GM21619 (cell line): ENCODE results near the gene TEX53.

Source experiments
- ATAC-seq: cut with Tn5 transposase; IDR thresholded peaks from one replicate; pipeline ENCODE4 v1.9.1; 2021; ENCODE audit not compliant: unreplicated experiment

The TEX53 gene

DNA sequence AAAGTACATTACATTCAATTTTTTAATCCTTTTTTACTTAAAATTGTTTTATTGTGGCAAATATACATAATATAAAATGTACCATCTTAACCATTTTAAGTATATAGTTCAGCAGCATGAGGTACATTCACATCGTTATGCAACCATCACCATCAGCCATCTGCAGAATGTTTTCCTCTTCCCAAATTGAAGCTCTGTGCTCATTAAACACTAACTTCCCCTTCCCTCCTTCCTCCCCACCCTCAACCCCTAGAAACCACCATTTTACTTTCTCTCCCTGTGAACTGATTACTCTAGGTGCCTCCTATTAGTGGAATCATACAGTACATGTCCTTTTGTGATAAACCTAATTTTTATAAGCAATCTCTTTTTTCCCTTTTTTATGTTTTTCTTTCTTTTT is 15.6 kb downstream of the TEX53 start:
- ATAC-seq, result no peak

DNA sequence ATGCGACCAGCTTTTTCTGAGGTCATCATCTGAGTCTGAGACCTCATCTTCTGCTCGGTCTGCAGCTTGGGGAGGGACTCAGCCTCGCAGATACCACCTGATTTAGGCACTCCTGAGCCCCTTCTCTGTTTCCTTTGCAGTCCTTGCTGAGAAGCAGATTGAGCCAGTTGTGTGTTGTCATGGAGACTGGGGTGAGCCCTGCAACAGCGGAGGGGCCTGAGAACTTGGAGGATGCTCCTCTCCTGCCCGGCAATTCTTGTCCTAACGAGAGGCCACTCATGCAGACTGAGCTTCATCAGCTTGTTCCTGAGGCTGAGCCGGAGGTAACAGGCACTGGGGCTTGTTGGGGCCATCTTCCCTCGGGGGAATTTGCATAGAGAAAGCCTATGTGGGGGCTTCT is 19.2 kb downstream of the TEX53 start:
- ATAC-seq, result no peak

DNA sequence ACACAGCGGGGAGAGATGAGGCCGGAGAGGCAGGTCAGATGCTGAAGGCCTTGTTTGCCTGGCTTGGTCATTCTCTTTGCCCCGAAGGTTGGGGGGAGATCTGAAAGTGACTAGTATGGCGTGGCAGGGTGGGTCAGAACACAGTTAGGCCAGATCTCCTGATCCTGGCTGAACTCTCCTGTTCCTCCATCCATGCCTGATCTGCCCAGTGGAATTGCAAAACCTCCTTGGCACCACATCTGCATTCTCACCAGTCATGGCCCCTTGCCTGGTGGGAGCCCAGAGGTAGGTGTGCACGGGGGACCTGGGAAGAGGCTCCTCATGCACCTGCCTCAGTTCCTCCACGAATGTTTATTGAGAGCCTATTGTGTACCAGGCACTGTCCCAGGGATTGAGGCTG is 23.2 kb downstream of the TEX53 start:
- ATAC-seq, result no peak

DNA sequence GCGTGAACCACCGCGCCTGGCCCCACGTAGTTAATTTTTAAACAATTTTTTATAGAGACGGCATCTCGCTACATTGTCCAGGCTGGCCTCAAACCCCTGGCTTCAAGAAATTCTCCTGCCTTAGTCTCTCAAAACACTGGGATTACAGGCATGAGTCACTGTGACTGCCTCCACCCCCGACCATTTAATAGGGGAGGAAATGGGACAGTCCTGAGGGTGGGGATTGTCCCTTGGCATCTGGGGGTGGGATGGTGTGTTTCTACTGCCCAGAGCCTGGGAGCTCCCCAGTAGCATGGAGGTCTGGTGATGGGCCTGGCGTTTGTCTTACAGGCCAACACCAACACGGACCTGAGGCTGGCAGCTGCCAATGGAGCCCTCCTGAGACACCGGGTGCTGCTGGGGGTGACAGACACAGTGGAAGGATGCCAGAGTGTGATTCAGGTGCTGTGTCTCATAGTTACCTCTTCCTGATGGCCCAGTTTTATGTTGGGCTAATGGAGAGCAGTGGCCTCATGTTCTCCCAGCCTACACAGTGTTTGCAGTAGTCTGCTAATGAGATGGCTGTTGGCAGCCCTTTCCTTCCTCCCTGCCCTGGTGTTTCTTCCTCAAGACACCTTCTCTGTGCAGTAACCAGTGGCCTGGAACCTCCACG is 24.0 kb downstream of the TEX53 start:
- no peak for ATAC-seq

DNA sequence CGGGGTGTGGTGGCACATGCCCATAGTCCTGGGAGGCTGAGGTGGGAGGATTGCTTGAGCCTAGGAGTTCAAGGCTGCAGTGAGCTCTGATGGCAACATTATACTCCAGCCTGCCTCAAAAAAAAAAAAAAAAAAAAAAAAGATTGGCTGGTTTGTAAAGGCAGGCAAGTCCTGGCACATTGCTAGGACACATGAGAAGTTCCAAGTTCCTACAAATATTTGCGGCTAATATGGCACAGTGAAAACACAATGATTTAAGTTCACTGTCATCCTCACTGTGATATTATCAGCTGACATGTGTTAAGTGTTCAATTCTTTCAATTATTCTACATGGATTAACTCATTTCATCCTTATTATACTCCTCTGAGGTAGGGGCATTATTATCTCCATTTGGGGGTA is 26.4 kb downstream of the TEX53 start:
- no peak for ATAC-seq

DNA sequence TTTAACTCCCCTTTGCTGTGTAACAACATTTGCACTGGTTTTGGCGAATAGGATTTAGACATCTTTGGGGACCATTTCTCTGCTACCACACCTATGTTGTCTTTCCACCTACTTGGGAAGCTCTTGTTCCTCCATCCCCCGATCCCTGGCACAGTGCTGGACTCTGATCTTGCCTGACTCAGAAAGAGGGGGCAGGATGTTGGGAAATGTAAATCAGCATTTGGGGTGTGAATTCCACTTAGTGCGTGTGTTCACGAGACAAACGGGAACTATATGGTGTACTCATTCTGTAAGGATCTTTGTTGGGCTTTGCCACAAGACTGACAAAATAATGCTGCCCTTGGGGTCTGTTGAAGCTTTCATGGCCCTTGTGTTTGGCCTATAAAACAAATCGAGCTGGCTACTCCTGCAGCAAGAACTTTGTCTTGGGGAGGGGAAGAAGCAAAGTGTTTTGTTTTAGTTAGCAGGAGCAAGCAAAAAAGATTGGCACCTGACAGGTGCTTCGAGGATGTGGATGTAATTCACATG is 28.0 kb downstream of the TEX53 start:
- ATAC-seq, result no peak

DNA sequence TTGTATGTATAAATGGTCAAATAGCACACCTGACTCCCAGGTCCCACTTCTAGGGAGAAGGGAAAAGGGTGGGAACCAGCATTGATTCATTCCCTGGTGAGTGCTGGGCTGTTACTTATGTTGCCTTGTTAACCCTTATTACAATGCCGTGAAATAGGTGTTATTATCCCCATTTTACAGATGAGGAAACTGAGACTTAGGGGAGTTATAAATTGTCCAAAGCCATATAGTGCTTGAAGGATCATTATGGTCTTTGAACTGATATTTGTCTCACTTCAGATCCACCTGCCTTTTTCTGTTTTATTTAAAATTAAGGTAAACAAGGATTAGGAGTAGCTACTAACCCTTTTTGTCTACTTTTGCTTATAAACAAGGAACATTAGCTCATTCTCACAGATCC is 30.1 kb downstream of the TEX53 start:
- no peak for ATAC-seq

DNA sequence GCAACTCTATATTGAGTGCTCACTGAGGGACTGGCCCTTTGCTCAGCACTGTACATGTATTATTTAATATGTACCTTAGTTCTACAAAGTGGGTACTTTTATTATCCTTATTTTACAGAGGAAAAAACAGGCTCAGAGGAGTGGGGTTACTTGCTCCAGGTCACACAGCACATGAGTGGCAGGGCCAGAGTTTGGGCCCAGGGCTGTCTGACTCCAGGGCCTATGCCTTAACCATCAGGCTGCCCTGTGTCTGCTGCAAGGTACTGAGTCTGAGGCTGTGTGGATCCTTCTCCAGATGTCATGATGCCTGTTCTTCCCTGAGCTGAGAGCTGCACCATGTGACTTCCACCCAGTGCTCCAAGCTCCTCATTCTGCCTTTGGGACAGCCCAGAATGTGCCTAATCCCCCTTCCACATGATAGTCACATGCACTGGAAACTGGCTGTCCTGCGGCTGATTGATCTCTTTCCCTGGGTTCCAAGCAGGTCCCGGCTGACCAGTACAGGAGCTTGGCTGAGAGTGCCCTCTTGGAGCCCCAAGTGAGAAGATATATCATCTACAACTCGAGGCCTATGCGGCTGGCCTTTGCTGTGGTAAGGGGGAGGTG is 31.1 kb downstream of the TEX53 start:
- ATAC-seq, result no peak

DNA sequence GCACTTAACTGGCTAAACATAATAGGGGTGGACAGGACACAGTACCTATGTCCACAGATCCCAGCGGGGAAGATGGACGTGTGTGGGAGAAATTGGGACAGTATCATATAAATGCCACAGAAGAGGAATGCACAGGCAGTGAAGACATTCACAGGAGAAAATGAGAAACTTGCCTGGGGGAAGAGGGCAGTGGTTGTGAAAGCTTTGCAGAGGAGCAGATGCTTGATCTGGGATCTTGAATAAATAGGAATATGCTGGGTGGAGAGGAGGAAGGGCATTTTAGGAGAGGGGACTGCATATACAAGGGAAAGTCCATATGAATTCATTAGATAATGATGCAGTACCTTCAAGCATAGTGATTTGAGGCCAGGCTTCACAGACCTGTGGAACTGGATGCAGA is 32.9 kb downstream of the TEX53 start:
- no peak for ATAC-seq

DNA sequence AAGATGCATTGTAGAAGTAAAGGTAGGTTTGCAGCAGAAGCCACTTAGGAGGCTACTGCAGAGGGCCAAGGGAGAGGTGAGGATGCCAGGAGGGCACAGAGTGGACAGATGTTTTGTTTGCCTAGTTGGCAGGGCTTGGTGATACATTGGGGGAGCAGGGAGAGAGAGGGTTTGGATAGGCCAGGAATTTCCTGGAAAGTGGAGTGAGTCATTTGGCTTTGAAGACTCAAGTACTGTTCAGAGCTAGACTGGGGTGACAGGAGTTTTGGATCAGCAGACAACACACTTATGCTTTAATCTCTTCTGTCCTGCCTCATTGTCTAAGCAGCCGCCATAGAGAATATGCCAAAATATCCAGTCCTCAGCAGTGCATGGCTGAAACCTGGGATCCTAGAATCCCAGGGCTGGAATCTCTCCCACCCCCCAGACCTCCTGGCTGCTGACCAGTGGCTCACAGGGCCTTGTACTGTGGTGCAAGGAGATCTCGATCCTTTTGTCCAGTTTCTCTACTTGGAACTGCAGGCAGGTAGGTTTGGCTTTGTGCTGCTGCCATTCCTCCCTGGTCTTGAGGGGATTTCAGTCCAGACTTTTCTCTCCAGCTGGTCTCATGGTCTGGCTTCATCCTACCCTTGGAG is 35.5 kb downstream of the TEX53 start:
- no peak for ATAC-seq

DNA sequence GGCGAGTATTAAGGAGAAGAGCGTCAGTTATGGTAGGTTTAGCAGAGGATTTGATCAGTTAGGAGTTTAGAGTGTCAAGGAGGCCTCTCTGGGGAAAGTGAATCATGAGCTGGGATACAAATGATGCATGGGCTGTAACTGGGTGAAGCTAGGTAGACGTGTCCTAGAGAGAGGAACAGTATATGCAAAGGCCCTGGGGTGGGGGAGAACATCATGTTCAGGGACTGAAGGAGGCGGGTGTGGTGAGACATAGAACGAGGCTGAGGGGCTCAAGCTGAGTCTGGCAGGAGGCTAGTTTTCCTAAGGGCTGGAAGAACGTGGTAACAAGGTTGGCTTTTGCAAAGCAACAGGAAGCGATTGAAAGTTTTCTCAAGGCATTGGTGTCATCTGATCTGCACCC is 36.0 kb downstream of the TEX53 start:
- no peak for ATAC-seq

DNA sequence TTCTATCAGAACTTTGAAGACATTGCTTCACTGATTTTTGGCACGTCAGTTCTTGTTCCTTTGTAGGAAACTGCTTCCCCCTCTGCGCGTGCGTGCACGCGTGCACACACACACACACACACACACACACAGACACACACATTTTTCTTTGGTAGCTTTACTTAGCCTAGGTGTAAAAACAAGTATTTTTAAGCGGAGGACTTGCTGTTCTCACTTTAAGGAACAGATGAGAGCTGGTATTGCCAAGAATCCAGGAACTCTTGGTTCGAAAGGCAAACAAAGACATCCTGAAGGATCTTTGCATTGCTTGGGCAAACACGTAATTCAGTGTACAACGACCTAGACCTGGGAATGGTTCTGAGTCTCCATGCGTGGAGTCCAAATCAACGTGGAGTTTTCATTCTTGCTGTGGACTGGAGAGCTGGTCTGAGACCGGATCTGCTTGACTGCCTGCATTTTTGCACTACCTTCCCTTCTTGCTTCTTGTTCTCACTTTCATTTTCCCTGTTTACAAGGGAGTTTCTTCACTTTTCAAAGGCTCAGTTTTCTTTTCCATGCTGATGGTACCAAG is 38.3 kb downstream of the TEX53 start:
- ATAC-seq, result peak; percentile 50

DNA sequence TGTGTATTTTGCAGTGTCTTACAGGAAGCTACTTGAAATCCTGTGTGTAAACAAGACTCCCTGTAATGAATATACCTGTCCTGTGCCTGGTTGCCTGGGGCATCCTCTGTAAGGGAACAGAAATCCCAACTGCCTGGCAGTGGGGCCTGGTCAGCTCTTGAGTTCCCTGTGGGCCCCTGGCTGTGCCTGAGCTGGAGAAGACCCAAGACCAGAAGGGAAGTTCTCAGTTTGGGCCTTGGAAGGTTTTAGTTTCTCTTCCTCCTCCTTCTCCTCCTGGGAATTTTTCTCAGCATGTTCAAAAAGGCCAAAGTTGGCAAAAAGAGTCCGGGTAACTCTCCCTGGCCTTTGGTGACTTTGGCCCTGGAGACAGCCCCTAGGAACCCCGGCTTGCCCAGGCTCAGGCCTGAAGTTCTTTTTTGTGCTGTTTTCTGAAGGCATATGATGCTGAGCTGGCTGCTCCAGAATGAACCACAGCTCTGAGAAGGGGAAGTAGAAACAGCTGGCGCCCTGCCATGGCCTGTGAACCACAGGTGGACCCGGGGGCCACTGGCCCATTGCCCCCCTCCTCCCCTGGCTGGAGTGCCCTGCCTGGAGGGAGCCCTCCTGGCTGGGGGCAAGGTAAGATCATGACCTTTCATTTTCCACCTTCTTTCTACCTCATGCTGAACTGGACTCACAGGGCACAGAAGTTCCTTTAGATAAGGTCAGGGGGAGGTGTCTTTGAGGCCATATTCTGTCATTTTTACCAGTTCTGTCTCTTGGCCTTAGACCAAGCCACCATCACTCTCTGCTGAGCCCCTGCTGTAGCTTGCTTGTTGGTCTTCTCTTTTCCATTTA is 40.7 kb downstream of the TEX53 start:
- ATAC-seq, result peak; percentile 65

DNA sequence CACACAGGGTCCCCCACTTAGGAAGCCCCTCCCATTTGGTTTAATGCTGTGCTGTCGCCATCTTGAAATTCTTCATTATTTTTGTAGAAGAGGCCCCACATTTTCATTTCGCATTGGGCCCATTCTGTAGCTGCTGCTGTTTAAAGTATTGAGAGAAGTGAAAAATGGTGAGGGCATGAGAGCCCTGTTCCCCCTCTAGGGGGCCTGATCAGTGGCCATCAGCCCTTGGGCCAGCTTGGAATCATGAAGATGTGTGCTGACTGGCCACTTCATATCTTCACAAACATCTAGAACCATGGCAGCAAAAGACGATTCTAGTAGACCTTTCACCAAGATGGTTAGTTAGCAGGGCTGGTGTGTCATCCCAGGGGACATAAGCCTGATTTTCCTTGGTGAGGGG is 43.2 kb downstream of the TEX53 start:
- no peak for ATAC-seq

DNA sequence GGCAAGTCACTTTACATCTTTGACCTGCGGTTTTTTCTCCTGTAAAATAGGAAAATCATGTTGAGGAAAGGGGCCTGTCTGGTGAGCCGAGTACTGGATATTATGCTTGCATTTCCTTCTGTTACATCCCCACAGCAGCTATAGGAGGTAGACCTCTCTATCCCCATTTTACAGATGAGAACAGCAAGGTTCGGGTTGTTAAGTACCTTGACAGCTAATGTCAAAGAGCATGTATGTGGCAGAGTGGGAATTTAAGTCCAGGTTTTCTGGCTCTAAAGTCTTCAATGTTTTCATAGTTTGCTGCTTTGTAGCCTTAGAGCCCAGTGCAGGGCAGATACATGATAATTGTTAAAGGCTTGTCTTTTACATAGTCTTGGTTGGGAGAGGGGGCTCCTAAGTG is 43.7 kb downstream of the TEX53 start:
- ATAC-seq, result no peak

DNA sequence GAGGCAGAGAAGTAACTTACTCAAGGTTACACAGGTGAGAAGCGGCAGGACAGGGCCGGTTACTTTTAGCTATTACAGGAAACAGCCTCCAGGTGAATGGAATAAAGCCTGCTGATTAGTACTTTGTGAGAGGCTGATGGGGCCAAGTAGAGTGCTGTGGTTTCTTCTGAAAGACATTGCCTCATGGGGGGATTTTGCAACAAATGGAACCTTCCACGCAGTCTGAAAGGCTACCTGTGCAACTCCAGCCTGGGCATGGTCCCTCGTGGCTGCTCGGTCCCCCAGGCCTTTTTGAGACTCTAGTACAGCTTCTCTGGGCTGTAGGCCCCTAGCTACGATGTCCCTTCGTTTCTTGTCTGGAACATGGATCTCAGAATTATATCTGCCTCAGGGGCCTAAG is 44.5 kb downstream of the TEX53 start:
- no peak for ATAC-seq

DNA sequence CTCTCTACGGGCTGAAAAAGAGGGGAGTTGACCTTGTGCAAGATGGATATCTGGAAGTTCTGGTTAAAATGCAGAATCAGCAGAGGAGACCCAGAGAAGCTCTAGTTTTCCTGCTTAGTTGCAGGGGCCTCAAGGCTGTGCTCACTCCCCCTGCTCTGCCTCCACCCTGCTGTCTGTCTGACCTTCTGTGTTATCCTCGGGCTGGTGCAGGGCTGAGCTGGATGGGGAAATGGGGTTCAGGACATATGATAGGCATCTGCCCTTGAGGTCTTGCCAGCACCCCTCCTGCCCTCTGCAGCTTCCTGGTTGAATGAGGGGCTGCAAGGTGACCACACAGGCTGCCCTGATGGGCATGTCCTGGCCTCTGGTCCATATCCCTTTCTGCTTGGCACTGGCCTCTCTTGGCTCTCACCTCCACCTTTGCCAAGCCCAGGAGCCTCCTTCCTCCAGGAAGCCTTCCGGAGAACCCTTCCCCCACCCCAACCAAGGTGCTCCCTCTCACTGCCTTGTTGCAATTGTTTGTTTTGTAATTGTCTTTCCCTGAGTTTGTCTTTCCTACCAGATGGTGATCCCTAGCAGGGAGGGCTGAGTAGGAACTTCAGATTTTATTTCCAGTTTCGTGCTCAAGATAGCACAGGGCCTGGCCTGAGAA is 45.2 kb downstream of the TEX53 start:
- no peak for ATAC-seq

DNA sequence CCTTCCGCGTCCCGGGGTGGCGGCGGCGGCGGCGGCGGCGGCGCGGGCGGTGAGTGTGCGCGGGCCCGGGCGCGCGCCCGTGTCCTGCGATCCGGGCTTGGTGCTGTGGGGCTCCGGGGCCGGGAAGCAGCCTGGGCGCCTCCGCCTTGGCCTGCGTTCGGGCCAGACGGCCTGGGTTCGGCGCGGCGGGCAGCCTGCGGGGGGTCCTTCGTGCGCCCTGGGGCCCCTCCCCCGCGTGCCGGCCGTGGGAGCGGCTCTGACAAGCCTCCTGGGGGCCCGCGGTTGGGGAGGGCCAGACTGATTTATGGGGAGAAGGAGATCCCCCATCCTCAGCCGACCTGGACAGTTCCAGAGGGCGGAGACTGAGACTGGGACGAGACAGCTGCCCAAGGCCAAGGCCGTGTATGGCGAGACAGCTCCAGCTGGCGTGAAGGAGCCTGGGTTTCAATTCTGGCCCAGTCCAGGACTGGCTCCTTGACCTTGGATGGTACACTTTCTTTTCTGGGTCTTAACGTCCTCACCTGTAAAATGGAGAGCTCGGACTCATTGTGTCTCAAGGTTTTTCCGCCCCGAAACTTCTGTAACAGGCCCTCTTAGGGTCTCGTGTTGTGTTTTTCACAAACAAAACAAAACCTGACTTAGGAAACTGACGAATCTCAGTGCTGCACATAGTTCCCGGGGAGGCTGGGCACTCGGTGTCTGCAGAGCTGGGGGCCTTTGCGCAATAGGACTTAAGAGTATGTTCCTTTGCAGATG is 45.9 kb downstream of the TEX53 start:
- ATAC-seq, result peak; percentile 30

DNA sequence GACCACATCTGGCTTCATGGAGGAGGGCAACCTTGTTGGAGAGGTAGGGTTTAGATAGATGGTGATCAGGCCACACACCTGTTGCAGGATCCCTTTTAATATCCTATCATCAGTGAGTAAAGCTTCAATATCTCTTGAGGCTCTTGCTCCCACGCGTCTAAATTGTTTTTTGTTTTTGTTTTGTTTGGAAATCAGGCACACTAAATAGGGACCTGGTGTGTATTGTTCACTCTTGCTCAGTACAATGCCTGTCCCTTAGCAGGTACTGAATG is 49.1 kb downstream of the TEX53 start:
- ATAC-seq, result no peak
